GM08714 (cell line): ENCODE measurements around the gene BEGAIN.

Source experiments
- H3K4me3 ChIP-seq: fragments of 200-500 bp; sonication (Bioruptor generic); 2 replicates; pipeline ENCODE4 v1.5.1; 2014; ENCODE audit warnings: mild to moderate bottlenecking, low read length, inconsistent platforms
- ZNF274 ChIP-seq: IDR thresholded peaks from 2 replicates; pipeline ENCODE4 v1.6.1; 2012; ENCODE audit warnings: mild to moderate bottlenecking, low read depth, low read length

The BEGAIN gene

GRCh38 chr14:100566586-100566985 lies 20.6 kb downstream of the BEGAIN start:
- no peak overlapping the region for H3K4me3 ChIP-seq
- TF ChIP-seq ZNF274, result no peak

- H3K4me3 ChIP-seq, result no peak overlapping the region
- TF ChIP-seq ZNF274, result no peak
These were observed 21.1 kb downstream of the BEGAIN start for GRCh38 chr14:100566119-100566518.

- TF ChIP-seq ZNF274, result no peak
- H3K4me3 ChIP-seq, result no peak overlapping the region
These were observed 21.6 kb downstream of the BEGAIN start for GRCh38 chr14:100565650-100566049.

GRCh38 chr14:100564512-100564911 lies 22.7 kb downstream of the BEGAIN start:
- H3K4me3 ChIP-seq, result no peak overlapping the region
- no peak for TF ChIP-seq ZNF274

- no peak for TF ChIP-seq ZNF274
These were observed 24.5 kb downstream of the BEGAIN start for GRCh38 chr14:100562751-100563150.

GRCh38 chr14:100561005-100561404 lies 26.2 kb downstream of the BEGAIN start:
- no peak for TF ChIP-seq ZNF274
- H3K4me3 ChIP-seq, result no peak overlapping the region

More at GRCh38 chr14:100562751-100563150, 24.5 kb downstream of the BEGAIN start:
- no peak overlapping the region for H3K4me3 ChIP-seq

GRCh38 chr14:100560471-100560870 lies 26.7 kb downstream of the BEGAIN start:
- H3K4me3 ChIP-seq, result no peak overlapping the region
- no peak for TF ChIP-seq ZNF274

- no peak for TF ChIP-seq ZNF274
- no peak overlapping the region for H3K4me3 ChIP-seq
These were observed 27.8 kb downstream of the BEGAIN start for GRCh38 chr14:100559455-100559854.

GRCh38 chr14:100558966-100559365 lies 28.3 kb downstream of the BEGAIN start:
- H3K4me3 ChIP-seq, result no peak overlapping the region
- TF ChIP-seq ZNF274, result no peak

- TF ChIP-seq ZNF274, result no peak
- no peak overlapping the region for H3K4me3 ChIP-seq
These were observed 29.0 kb downstream of the BEGAIN start for GRCh38 chr14:100558226-100558625.

GRCh38 chr14:100557658-100558057 lies 29.6 kb downstream of the BEGAIN start:
- no peak for TF ChIP-seq ZNF274

GRCh38 chr14:100556936-100557505 lies 30.2 kb downstream of the BEGAIN start:
- TF ChIP-seq ZNF274, result no peak

More at GRCh38 chr14:100557658-100558057, 29.6 kb downstream of the BEGAIN start:
- no peak overlapping the region for H3K4me3 ChIP-seq

GRCh38 chr14:100556140-100556475 lies 31.1 kb downstream of the BEGAIN start:
- no peak overlapping the region for H3K4me3 ChIP-seq
- TF ChIP-seq ZNF274, result no peak

More at GRCh38 chr14:100556936-100557505, 30.2 kb downstream of the BEGAIN start:
- no peak overlapping the region for H3K4me3 ChIP-seq

- no peak for TF ChIP-seq ZNF274
- H3K4me3 ChIP-seq, result no peak overlapping the region
These were observed 31.6 kb downstream of the BEGAIN start for GRCh38 chr14:100555436-100556139.

- TF ChIP-seq ZNF274, result no peak
- no peak overlapping the region for H3K4me3 ChIP-seq
These were observed 32.4 kb downstream of the BEGAIN start for GRCh38 chr14:100554696-100555320.
